GM21515 (cell line): ENCODE results near the gene TMEM213.

ENCODE experiments used
- ATAC-seq: cut with Tn5 transposase; IDR thresholded peaks from one replicate; pipeline ENCODE4 v1.9.1; 2021; ENCODE audit not compliant: unreplicated experiment

Gene TMEM213, protein sequence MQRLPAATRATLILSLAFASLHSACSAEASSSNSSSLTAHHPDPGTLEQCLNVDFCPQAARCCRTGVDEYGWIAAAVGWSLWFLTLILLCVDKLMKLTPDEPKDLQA

GRCh38 chr7:138797715-138798320 is at the start of gene TMEM213, which contains the start of gene ATP6V0A4:
TMEM213 (plus strand) TSS chr7:138797994; CDS start chr7:138798105, 111 bp downstream.
ATP6V0A4 (minus strand) TSS chr7:138798196; CDS start chr7:138771247, 26,949 bp downstream.
- no peak for ATAC-seq

GRCh38 chr7:138748666-138749065 is 49.1 kb upstream of the TMEM213 start:
- no peak for ATAC-seq

- ATAC-seq, result no peak
These were observed 47.8 kb upstream of the TMEM213 start for GRCh38 chr7:138749960-138750359.

- no peak for ATAC-seq
These were observed 47.3 kb upstream of the TMEM213 start for GRCh38 chr7:138750473-138750872.

DNA sequence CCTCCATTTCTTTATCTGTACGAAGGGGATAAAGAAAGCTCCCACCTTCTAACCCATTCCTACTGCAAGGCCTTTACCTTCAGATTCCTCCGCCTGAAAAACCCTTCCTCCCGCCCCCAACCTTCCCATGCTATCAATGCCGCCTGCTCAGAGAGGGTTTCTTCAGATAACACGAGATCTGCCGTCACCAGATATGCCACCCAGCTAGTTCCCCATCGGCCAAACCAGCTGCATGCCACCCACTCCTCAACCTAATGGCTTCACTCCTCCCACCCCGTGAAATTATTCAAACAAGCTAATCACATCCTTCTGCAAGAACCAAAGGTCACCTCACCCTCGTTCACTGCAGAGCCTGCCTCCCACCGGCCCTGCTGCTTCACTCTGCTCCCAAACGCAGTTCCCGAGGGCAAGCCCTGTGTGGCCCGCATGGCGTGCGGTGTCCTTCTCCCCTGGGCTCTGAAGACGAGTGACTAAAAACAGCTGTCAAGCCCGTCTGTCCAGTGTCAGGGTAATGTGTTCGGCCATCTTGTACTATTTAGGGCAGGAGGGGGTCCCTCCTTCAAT is 46.8 kb upstream of the TMEM213 start:
- ATAC-seq, result no peak

DNA sequence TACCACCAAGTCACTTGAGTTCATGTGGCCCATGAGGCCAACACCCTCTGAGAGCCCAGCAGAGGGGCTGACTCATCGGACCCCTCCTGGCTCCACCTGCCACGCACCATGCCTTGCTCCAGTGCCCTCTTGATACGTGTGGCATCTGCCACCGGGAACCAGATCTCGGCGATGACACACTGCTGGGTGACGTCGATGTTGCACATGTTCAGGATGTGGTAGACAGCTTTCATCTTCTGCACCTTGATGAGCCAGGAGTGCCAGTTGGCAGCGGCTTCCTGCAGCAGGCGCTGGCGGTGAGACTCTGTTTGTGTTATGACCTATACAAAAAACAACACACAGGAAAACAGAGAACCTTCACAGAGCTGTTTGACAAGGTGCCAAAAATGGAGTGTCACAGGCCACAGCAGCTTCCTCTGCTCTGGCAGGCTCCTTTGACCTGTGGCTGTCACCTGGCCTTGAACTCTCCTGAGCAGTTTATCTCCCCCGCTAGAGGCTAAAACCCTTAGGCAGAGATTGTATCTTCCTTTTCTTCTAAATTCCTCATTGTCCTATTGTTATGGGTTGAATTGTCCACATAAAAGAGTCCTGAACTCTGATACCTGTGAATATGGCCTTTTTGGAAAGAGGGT is 45.2 kb upstream of the TMEM213 start:
- peak; percentile 48 for ATAC-seq

GRCh38 chr7:138753150-138753518 is 44.7 kb upstream of the TMEM213 start:
- no peak for ATAC-seq

GRCh38 chr7:138753610-138754009 is 44.2 kb upstream of the TMEM213 start:
- ATAC-seq, result no peak

- ATAC-seq, result no peak
These were observed 42.5 kb upstream of the TMEM213 start for GRCh38 chr7:138755331-138755747.

- ATAC-seq, result no peak
These were observed 41.8 kb upstream of the TMEM213 start for GRCh38 chr7:138755842-138756590.

GRCh38 chr7:138756591-138757242 is 41.1 kb upstream of the TMEM213 start:
- no peak for ATAC-seq

DNA sequence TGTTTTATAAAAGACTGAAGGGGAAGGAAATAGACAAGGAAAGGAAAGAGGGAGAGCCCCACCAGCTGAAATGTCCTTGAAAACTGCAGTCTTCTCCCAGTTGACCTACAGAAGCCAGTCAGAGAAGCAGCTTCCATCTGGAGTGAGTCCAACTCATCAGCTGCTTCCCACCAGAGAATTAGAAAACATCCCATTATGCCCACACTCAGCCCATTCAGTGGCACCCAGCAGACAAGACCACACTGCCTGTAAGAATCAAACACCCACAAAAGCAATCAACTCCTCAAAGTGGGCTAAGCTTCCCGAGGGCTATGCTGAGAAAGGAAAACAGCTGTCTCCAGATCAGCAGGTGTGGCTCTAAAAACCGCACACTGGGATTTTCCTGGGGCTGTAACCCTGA is 29.6 kb upstream of the TMEM213 start:
- no peak for ATAC-seq

- no peak for ATAC-seq
These were observed 26.9 kb upstream of the TMEM213 start for GRCh38 chr7:138770904-138771303.

DNA sequence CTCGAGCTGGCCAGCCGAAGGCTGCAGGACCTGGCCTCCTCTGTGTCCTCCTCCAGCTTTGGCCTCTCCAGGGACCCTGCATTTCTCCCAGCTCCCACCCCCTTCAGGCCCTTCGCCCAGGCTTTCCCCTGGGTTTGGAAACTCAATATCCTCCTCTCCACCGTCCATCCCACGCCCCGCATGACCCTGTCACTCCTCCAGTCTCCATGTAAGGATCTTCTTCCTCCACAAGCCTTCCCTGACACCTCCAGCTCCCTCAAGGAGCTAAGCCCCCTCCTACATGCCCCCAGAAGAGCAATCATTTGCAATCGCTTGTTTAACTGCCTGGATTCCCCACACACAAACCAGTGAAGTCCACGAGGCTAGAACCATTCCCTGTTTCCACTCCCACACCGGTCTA is 24.6 kb upstream of the TMEM213 start:
- ATAC-seq, result no peak

DNA sequence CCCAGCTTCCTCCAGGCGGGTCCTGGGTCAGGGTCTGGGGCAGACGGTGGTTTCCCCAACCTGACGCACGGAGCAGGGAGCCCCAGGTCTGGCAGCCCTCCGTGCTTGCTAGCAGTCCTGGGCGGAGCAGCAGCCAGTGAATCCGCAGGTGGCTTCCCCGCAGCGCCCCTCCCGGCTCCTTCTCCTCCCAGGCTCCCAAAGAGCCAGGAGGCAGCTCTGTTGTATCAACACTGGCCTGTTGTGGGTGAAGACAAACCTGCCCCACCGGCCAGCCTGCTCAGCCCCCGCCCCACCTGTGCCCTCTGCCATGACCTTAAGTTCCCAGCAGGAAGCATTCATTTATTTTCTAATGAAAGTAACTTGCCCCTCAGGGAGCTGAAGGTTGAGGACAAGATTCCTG is 24.0 kb upstream of the TMEM213 start:
- ATAC-seq, result no peak

DNA sequence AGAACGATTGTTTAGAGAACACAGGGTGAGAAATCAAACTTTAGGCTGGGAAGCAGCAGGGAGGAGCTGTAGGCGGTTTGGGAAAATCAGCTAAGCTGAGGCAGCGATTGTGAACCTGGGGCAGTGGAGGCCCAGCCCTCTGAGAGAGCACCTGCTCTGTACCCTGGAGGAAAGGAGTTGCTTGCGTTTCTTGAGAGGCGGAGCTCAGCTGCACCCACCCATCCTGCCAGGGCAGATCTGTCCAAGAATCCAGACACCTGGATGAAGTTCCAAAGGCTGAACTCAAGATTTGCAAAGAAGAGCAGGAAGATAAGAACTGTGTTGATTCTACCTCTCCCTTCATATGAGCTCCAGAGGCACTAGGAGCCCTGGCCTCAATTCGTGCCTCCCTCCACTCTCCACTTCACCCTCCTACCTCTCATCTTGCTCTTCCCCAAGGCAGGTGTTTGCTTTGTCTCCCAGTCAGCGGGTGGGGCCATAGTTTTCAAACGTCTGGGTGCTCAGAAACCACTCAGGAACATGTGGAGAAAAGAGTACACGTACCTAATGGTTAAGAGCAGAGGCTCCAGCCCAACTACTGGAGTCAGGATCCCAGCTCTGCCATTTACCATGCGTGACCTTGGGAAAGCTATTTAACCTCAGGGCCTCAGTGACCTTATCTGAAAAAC is 21.5 kb upstream of the TMEM213 start:
- no peak for ATAC-seq

DNA sequence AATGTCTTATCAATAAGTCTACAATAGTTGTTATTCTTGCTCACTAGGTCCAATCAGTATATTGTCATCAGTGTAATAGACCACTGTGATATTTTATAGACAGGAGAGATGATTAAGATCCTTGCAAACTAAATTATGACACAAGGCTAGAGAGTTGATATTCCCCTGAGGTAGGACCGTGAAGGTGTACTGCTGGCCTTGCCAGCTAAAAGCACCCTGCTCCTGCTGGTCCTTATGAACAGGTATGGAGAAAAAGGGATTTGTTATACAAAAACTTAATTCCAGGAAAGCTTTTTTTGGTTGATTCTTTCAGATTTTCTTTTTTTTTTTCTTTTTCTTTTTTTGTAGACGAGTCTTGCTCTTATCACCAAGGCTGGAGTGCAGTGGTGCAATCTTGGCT is 16.8 kb upstream of the TMEM213 start:
- no peak for ATAC-seq

GRCh38 chr7:138784692-138785091 is 13.1 kb upstream of the TMEM213 start:
- no peak for ATAC-seq

- no peak for ATAC-seq
These were observed 12.0 kb upstream of the TMEM213 start for GRCh38 chr7:138785587-138786437.
